K562 (cell line): ENCODE results near the gene STK17A. TPM values are rescaled to one million over a fixed set of nuclear protein-coding genes. Genes with fewer than 3 reads are reported as not detected.

Experiments used
- ATAC-seq: fragments of 200-7000 bp; cut with Tn5 transposase; 3 replicates; pipeline ENCODE4 v1.9.1; 2020; ENCODE audit warnings: moderate library complexity
- BruUV-seq: library from RNA; stranded (reverse); fragments of 400-500 nt; replicated peaks from 2 replicates; lab custom pipeline; 2021; lab: Mats Ljungman, UMichigan
- CTCF ChIA-PET: fragments of 300-600 bp; formaldehyde crosslinking; extraction: SDS; loops from one replicate; lab custom pipeline; 2021; ENCODE audit warnings: low intra/inter-chr PET ratio; lab: Yijun Ruan, JAX
- POLR2A ChIA-PET: fragments of 300-600, 350-650 bp; sonication (Branson Sonifier 250); formaldehyde crosslinking; extraction: SDS; loops from one replicate; lab custom pipeline; 2021; ENCODE audit warnings: antibody characterized with exemption, inconsistent platforms; lab: Yijun Ruan, JAX
- DNase-seq, 4 experiments: peaks; one replicate each; pipeline versions ENCODE4 v3.0.0 to v3.0.0-alpha.2; 2011 to 2018; ENCODE audit warnings: low spot score in 3 of 4, mixed read lengths in 3 of 4; ENCODE audit errors: extremely low read depth in 1 of 4
- FAIRE-seq: peaks from 2 replicates; lab custom pipeline; 2011; peaks lifted over from hg19 to GRCh38; lab: Jason Lieb, UNC
- H2AFZ ChIP-seq: 2 replicates; pipeline ENCODE4 v1.6.0; 2011; ENCODE audit warnings: low read depth, low read length, control low read depth, inconsistent platforms
- H3K27ac ChIP-seq: fragments of 200-600 bp; 3 replicates; pipeline ENCODE4 v1.8.0; 2011; ENCODE audit warnings: low read depth, mild to moderate bottlenecking, control low read depth, inconsistent platforms, low read length, moderate library complexity, mixed read lengths; ENCODE audit errors: extremely low read depth
- H3K27me3 ChIP-seq, 2 experiments: fragments of 300-600 bp in 1 of 2; 2 replicates in 1 of 2; 3 replicates in 1 of 2; pipeline versions ENCODE4 v1.6.0 to v1.8.0; 2011; ENCODE audit warnings: inconsistent platforms in 2 of 2, low read length in 2 of 2, mild to moderate bottlenecking in 1 of 2, mixed read lengths in 1 of 2, moderate library complexity in 1 of 2; ENCODE audit not compliant: control insufficient read depth in 2 of 2, insufficient read depth in 2 of 2
- H3K36me3 ChIP-seq: fragments of 300-600 bp; 3 replicates; pipeline ENCODE4 v1.8.0; 2011; ENCODE audit warnings: mild to moderate bottlenecking, low read length, inconsistent platforms; ENCODE audit not compliant: control insufficient read depth, insufficient read depth
- H3K4me1 ChIP-seq, 2 experiments: fragments of 200-600 bp in 1 of 2; replicated peaks in 1 of 2; 2 replicates in 1 of 2; 3 replicates in 1 of 2; pipeline versions ENCODE4 v1.5.1 to v1.8.0; 2011; ENCODE audit warnings: inconsistent platforms in 2 of 2, low read length in 2 of 2, mild to moderate bottlenecking in 1 of 2, mixed read lengths in 1 of 2, moderate library complexity in 1 of 2; ENCODE audit not compliant: control insufficient read depth in 2 of 2, insufficient read depth in 2 of 2
- H3K4me2 ChIP-seq: 2 replicates; pipeline ENCODE4 v1.6.1; 2011; ENCODE audit warnings: low read length, control low read depth, inconsistent platforms, mixed read lengths; ENCODE audit not compliant: insufficient read depth
- H3K4me3 ChIP-seq: fragments of 200-600 bp; sonication (generic), shearing (Covaris generic); 2 replicates; pipeline ENCODE4 v1.5.1; 2016; ENCODE audit warnings: control low read depth, inconsistent platforms
- H3K79me2 ChIP-seq: fragments of 200-600 bp; 3 replicates; pipeline ENCODE4 v1.8.0; 2011; ENCODE audit warnings: low read length, inconsistent platforms; ENCODE audit not compliant: control insufficient read depth, insufficient read depth
- H3K9ac ChIP-seq, 2 experiments: 2 replicates each; pipeline versions ENCODE4 v1.6.0 to v1.6.1; 2011; ENCODE audit warnings: low read depth in 2 of 2, low read length in 2 of 2, control low read depth in 1 of 2, inconsistent platforms in 1 of 2, mild to moderate bottlenecking in 1 of 2, mixed read lengths in 1 of 2; ENCODE audit not compliant: insufficient read depth in 1 of 2
- H3K9me1 ChIP-seq: one replicate; pipeline ENCODE4 v1.6.0; 2011; ENCODE audit warnings: inconsistent platforms, mild to moderate bottlenecking, low read length, moderate library complexity; ENCODE audit not compliant: control insufficient read depth, insufficient read depth
- H3K9me3 ChIP-seq: replicated peaks from 2 replicates; pipeline ENCODE4 v1.5.1; 2011; ENCODE audit warnings: low read depth, low read length, inconsistent platforms; ENCODE audit not compliant: control insufficient read depth, insufficient read depth
- H4K20me1 ChIP-seq: replicated peaks from 2 replicates; pipeline ENCODE4 v1.6.1; 2011; ENCODE audit warnings: low read length, inconsistent platforms, mixed read lengths; ENCODE audit not compliant: control insufficient read depth, insufficient read depth
- ATF1 ChIP-seq, 2 experiments: fragments of 450-650 bp in 1 of 2; IDR thresholded peaks; 2 replicates each; pipeline ENCODE4 v1.6.1; 2016; ENCODE audit warnings: missing compliant biosample characterization in 1 of 2, missing genetic modification characterization in 1 of 2
- BDP1 ChIP-seq: IDR thresholded peaks from 3 replicates; pipeline ENCODE4 v1.6.1; 2011; ENCODE audit not compliant: insufficient read length, insufficient read depth
- CAMTA2 ChIP-seq: fragments of 250-450 bp; sonication (Bioruptor Pico); conservative IDR thresholded peaks from 2 replicates; pipeline ENCODE4 v1.5.1; 2022
- CCAR2 ChIP-seq: fragments of 200-400 bp; formaldehyde crosslinking; IDR thresholded peaks from 2 replicates; pipeline ENCODE4 v1.6.1; 2017; ENCODE audit warnings: mild to moderate bottlenecking, low read depth, low read length
- EWSR1 ChIP-seq: fragments of 450-650 bp; IDR thresholded peaks from 2 replicates; pipeline ENCODE4 v1.6.1; 2018; ENCODE audit warnings: borderline replicate concordance, mild to moderate bottlenecking, low read depth, moderate library complexity; ENCODE audit not compliant: partially characterized antibody
- HIVEP1 ChIP-seq: fragments of 250-450 bp; sonication (Bioruptor Pico); IDR thresholded peaks from 2 replicates; pipeline ENCODE4 v1.4.0; 2020; ENCODE audit warnings: mild to moderate bottlenecking
- NR2C2 ChIP-seq, 2 experiments: fragments of 200-800 bp in 1 of 2; sonication (Bioruptor generic) in 1 of 2; sonication (generic) in 1 of 2; formaldehyde crosslinking in 1 of 2; IDR thresholded peaks; 2 replicates each; pipeline versions ENCODE4 v1.6.1 to v1.8.0; 2016 to 2022; ENCODE audit warnings: mild to moderate bottlenecking in 1 of 2, missing compliant biosample characterization in 1 of 2, missing genetic modification characterization in 1 of 2, missing genetic modification reagents in 1 of 2
- WGBS: fragments of 100-300 bp; shearing (Covaris generic); methylation state at CpG from one replicate; pipeline ENCODE4 v1.1.6; 2016; ENCODE audit warnings: low coverage, mixed read lengths; ENCODE audit not compliant: insufficient coverage; ENCODE audit errors: missing lambda C conversion rate; 5-methylcytosine and 5-hydroxymethylcytosine counted together
- in situ Hi-C: fragments of 300-500 bp; cut with MboI; formaldehyde crosslinking; loops from 4 replicates; pipeline ENCODE4 v1.15.0; 2018; ENCODE audit warnings: inconsistent platforms, mixed read lengths
- intact Hi-C: fragments of 100-400 bp; cut with micrococcal nuclease; formaldehyde crosslinking; loops from 2 replicates; pipeline ENCODE4 v1.14.2; 2022
- polyA plus RNA-seq, 8 experiments: library from polyadenylated mRNA; depleted of rRNA in 4 of 8; stranded (reverse) in 5 of 8; unstranded in 3 of 8; fragments of >200 nt; fragmentation: Nextera tagmentation in 2 of 8; fragmentation: Illumina TruSeq in 1 of 8; extraction: Ambion mirVana in 2 of 8; extraction: Trizol in 1 of 8; gene quantifications; 2 replicates each; pipeline versions ENCODE4 v1.2.1 to v1.2.3, GENCODE V29; 2011 to 2014; ENCODE audit warnings: inconsistent platforms in 1 of 8, missing spikeins in 1 of 8
- total RNA-seq, 7 experiments: library from RNA; depleted of rRNA in 6 of 7; stranded (reverse); fragments of >200 nt in 6 of 7; fragmentation: Illumina TruSeq in 2 of 7; extraction: Trizol in 2 of 7; gene quantifications; 2 replicates each; pipeline versions ENCODE4 v1.2.1 to v1.2.3, GENCODE V29; 2011 to 2021; ENCODE audit warnings: low replicate concordance in 1 of 7
- TF ChIP-seq, protein P1 (sequence below): sonication (generic); formaldehyde crosslinking; IDR thresholded peaks from 2 replicates; pipeline ENCODE4 v1.9.0; 2022; ENCODE audit warnings: mild to moderate bottlenecking, missing genetic modification reagents
- TF ChIP-seq, protein P2 (sequence below): sonication (generic); formaldehyde crosslinking; IDR thresholded peaks from 2 replicates; pipeline ENCODE4 v1.8.0; 2022; ENCODE audit warnings: missing genetic modification reagents, mild to moderate bottlenecking, borderline replicate concordance
- TF ChIP-seq, protein P3 (sequence below): sonication (generic); formaldehyde crosslinking; IDR thresholded peaks from 2 replicates; pipeline ENCODE4 v1.8.1; 2023; ENCODE audit warnings: mild to moderate bottlenecking, missing genetic modification reagents
- TF ChIP-seq, protein P4 (sequence below): fragments of 450-650 bp; IDR thresholded peaks from 2 replicates; pipeline ENCODE4 v1.6.1; 2016; ENCODE audit warnings: low read depth, mild to moderate bottlenecking, moderate library complexity

Gene STK17A
- total and polyA plus RNA-seq, 9 of the 15 experiments (the other 6 are each of a cell fraction or from before 2014, with no cell fraction given), result 3.4 to 16.3 (median 13.2) TPM

DNA sequence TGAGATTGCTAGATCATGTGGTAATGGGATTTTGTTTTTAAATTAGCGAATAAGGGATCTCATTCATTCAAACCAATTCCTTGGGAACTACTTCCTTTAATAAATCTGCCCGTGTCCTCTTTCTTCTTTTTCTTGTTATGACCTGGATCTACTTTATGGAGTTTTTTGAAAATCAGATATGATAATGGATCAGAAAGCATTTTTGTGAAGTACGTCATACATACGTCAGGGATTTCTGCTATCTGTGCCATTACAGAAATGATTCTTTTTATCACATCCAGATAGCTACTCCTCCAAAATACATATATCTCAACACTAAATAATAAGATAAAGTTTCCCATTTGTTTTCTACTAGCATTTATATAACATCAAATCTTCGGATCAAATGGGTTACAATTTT, 40.2 kb upstream of the STK17A start:
- Histone ChIP-seq H3K9ac (no peak overlapping the region), H4K20me1 (no peaks in the 10 kb centered on the region), H3K4me2 (no peak overlapping the region), H3K27me3 (peaks cover 19 to 36% of the 10 kb centered on the region in 2 experiments), H3K4me1 (no peaks in the 10 kb centered on the region; a peak in 1 of 5 replicates), H3K4me3 (no peak overlapping the region), H3K36me3 (no peaks in the 10 kb centered on the region), H3K79me2 (no peaks in the 10 kb centered on the region), H3K27ac (no peak overlapping the region), H3K9me3 (no peaks in the 10 kb centered on the region), H2AFZ (no peak overlapping the region), H3K9me1 (no peaks in the 10 kb centered on the region)
- BruUV-seq, result no TSS peak
- no peak for DNase-seq
- 6% methylated on average over 5 of the region's 5 CpGs for WGBS
- in situ Hi-C loops (no loop called here), intact Hi-C loops (no loop called here)
- TF ChIP-seq ATF1 (CRISPR knock-in tag; IDR thresholded peaks at IDR 0.05), result no peak
- TF ChIP-seq ATF1 (tag; IDR thresholded peaks at IDR 0.05), result 0 out of 2 replicates have a peak, but pooled peaks have one; percentile 28
- TF ChIP-seq, protein P1, sequence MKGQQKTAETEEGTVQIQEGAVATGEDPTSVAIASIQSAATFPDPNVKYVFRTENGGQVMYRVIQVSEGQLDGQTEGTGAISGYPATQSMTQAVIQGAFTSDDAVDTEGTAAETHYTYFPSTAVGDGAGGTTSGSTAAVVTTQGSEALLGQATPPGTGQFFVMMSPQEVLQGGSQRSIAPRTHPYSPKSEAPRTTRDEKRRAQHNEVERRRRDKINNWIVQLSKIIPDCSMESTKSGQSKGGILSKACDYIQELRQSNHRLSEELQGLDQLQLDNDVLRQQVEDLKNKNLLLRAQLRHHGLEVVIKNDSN (CRISPR knock-in tag), result no peak
- POLR2A ChIA-PET, result no interaction called here
- no peak for FAIRE-seq
- CTCF ChIA-PET, result no interaction called here
- no peak for ATAC-seq

DNA sequence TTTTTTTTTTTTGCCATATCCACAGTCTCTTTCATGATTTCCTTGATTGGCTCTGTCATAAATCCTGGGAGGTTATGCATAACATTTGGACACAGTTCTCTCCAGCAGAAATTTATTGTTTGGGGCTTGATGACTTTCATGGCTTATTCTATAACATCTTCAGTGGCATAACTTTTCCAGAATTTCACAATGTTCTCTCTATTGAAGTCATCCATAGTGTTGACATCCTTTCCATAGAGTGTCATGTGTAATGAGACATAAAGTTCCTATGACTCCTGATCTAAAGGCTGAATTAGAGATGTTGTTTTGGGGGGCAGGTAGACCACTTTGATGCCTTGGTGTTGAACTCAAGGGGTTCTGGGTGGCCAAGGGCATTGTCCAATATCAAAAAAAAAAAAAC, 36.7 kb upstream of the STK17A start:
- H3K27me3 ChIP-seq, result peaks cover 12 to 36% of the 10 kb centered on the region in 2 experiments; a peak in 3 of 5 replicates
- ATAC-seq (no peak), FAIRE-seq (no peak), DNase-seq (no peak)
- POLR2A ChIA-PET, result no interaction called here
- H3K36me3 ChIP-seq, result no peaks in the 10 kb centered on the region
- no peak overlapping the region for H3K4me2 ChIP-seq
- H4K20me1 ChIP-seq, result no peaks in the 10 kb centered on the region
- H3K4me1 ChIP-seq, result peaks cover 0 to 3% of the 10 kb centered on the region in 2 experiments; a peak in 1 of 5 replicates
- BruUV-seq, result no TSS peak
- H3K4me3 ChIP-seq, result no peak overlapping the region
- no peak overlapping the region for H2AFZ ChIP-seq
- H3K9ac ChIP-seq, result no peak overlapping the region
- H3K9me1 ChIP-seq, result no peaks in the 10 kb centered on the region
- no peaks in the 10 kb centered on the region for H3K79me2 ChIP-seq
- CTCF ChIA-PET, result no interaction called here
- intact Hi-C loops, result no loop called here
- no peak overlapping the region for H3K27ac ChIP-seq
- in situ Hi-C loops, result no loop called here
- H3K9me3 ChIP-seq, result no peaks in the 10 kb centered on the region
- TF ChIP-seq NR2C2 (CRISPR knock-in tag; IDR thresholded peaks at IDR 0.05) (no peak), NR2C2 (tag; IDR thresholded peaks at IDR 0.05) (no peak), EWSR1 (no peak), BDP1 (no peak), HIVEP1 (no peak), CAMTA2 (no peak), CCAR2 (no peak)
- TF ChIP-seq, protein P2, sequence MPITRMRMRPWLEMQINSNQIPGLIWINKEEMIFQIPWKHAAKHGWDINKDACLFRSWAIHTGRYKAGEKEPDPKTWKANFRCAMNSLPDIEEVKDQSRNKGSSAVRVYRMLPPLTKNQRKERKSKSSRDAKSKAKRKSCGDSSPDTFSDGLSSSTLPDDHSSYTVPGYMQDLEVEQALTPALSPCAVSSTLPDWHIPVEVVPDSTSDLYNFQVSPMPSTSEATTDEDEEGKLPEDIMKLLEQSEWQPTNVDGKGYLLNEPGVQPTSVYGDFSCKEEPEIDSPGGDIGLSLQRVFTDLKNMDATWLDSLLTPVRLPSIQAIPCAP, result no peak
- TF ChIP-seq, protein P3, sequence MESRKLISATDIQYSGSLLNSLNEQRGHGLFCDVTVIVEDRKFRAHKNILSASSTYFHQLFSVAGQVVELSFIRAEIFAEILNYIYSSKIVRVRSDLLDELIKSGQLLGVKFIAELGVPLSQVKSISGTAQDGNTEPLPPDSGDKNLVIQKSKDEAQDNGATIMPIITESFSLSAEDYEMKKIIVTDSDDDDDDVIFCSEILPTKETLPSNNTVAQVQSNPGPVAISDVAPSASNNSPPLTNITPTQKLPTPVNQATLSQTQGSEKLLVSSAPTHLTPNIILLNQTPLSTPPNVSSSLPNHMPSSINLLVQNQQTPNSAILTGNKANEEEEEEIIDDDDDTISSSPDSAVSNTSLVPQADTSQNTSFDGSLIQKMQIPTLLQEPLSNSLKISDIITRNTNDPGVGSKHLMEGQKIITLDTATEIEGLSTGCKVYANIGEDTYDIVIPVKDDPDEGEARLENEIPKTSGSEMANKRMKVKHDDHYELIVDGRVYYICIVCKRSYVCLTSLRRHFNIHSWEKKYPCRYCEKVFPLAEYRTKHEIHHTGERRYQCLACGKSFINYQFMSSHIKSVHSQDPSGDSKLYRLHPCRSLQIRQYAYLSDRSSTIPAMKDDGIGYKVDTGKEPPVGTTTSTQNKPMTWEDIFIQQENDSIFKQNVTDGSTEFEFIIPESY, result no peak
- TF ChIP-seq, protein P4, sequence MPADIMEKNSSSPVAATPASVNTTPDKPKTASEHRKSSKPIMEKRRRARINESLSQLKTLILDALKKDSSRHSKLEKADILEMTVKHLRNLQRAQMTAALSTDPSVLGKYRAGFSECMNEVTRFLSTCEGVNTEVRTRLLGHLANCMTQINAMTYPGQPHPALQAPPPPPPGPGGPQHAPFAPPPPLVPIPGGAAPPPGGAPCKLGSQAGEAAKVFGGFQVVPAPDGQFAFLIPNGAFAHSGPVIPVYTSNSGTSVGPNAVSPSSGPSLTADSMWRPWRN, result no peak
